ENCODE data around the gene CCL18. TPM values are rescaled to one million over a fixed set of nuclear protein-coding genes. Genes with fewer than 3 reads are reported as not detected.

The CCL18 gene
- total and polyA plus RNA-seq, 10 of the 15 experiments (the other 5 are each of a cell fraction or from before 2014, with no cell fraction given), result 0.26 TPM; not detected in 9

GRCh38 chr17:36055921-36056520 lies 8.1 kb upstream of the CCL18 start:
- Histone ChIP-seq H3K4me2 (ENCODE audit: control insufficient read depth, insufficient read depth) (no peak overlapping the region), H3K79me2 (ENCODE audit: control insufficient read depth, insufficient read depth, low read length) (no peaks in the 10 kb centered on the region), H3K9me3 (replicated peaks; ENCODE audit: control insufficient read depth, insufficient read depth, low read length) (no peaks in the 10 kb centered on the region; the same call in 2 of the 3 replicates), H3K36me3 (ENCODE audit: control insufficient read depth in 2 of 2, insufficient read depth in 2 of 2, low read length in 1 of 2) (no peaks in the 10 kb centered on the region), H3K27ac (ENCODE audit: control insufficient read depth, insufficient read depth) (no peak overlapping the region), H4K20me1 (ENCODE audit: control insufficient read depth, insufficient read depth) (no peaks in the 10 kb centered on the region), H2AFZ (ENCODE audit: control insufficient read depth, low read depth, low read length) (no peak overlapping the region), H3K27me3 (replicated peaks in 1 of 2; ENCODE audit: control insufficient read depth in 2 of 2, insufficient read depth in 2 of 2, low read length in 1 of 2) (no peaks in the 10 kb centered on the region), H3K4me3 (no peak overlapping the region), H3K9ac (ENCODE audit: control insufficient read depth, insufficient read depth, low read length) (no peak overlapping the region), H3K4me1 (ENCODE audit: control insufficient read depth, insufficient read depth, low read length) (no peaks in the 10 kb centered on the region)
- DNase-seq (ENCODE audit: low read depth, low spot score) (no peak), ATAC-seq (no peak), FAIRE-seq (no peak)
- TF ChIP-seq TAF1 (IDR thresholded peaks at IDR 0.05; ENCODE audit: borderline replicate concordance, low read depth, low read length), result no peak
- TF ChIP-seq MYC (IDR thresholded peaks at IDR 0.05; ENCODE audit: insufficient read depth, insufficient read length, insufficient replicate concordance, low read length, severe bottlenecking), result no peak
- no peak for TF ChIP-seq NR2C1 (IDR thresholded peaks at IDR 0.05)
- TF ChIP-seq ZNF24 (IDR thresholded peaks at IDR 0.05), result no peak
- no peak for TF ChIP-seq POLR2AphosphoS5 (IDR thresholded peaks at IDR 0.05; ENCODE audit: low read length)
- no peak for TF ChIP-seq SMARCA5 (IDR thresholded peaks at IDR 0.05)
- no peak for TF ChIP-seq ZNF217 (IDR thresholded peaks at IDR 0.05)
- no peak for TF ChIP-seq RFX5 (IDR thresholded peaks at IDR 0.05; ENCODE audit: low read depth, low read length)
- TF ChIP-seq, protein P1, sequence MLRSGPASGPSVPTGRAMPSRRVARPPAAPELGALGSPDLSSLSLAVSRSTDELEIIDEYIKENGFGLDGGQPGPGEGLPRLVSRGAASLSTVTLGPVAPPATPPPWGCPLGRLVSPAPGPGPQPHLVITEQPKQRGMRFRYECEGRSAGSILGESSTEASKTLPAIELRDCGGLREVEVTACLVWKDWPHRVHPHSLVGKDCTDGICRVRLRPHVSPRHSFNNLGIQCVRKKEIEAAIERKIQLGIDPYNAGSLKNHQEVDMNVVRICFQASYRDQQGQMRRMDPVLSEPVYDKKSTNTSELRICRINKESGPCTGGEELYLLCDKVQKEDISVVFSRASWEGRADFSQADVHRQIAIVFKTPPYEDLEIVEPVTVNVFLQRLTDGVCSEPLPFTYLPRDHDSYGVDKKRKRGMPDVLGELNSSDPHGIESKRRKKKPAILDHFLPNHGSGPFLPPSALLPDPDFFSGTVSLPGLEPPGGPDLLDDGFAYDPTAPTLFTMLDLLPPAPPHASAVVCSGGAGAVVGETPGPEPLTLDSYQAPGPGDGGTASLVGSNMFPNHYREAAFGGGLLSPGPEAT (IDR thresholded peaks at IDR 0.05; ENCODE audit: low read depth), result no peak
- TF ChIP-seq HDAC2 (IDR thresholded peaks at IDR 0.05), result no peak
- in situ Hi-C loops (cut with MboI), result no loop called here
- ChIA-PET CTCF (interaction anchor here (1.6 to 2.2 kb wide), 3 partner anchors 11 to 93 kb away, joined by 6 to 8 read pairs (median 8); no protein-coding TSS in a partner anchor), SMC1A (ENCODE audit: uncharacterized antibody, unreplicated experiment) (interaction anchor here (0.6 to 1.4 kb wide), 3 partner anchors 17 to 688 kb away, joined by 3 to 5 read pairs (median 3); no protein-coding TSS in a partner anchor), POLR2A (interaction anchor here (0.6 kb wide), 1 partner anchor 64 kb away, joined by 7 read pairs; no protein-coding TSS in a partner anchor), RAD21 (ENCODE audit: unreplicated experiment) (interaction anchor here (1.3 kb wide), 1 partner anchor 17 kb away, joined by 4 read pairs; no protein-coding TSS in a partner anchor)
- intact Hi-C loops (cut with micrococcal nuclease; ENCODE audit: unreplicated experiment), result no loop called here
- 42% methylated on average over 4 of the region's 4 CpGs for WGBS (ENCODE audit: insufficient coverage, insufficient replicate concordance, low lambda C conversion rate, missing lambda C conversion rate)
- BruUV-seq (replicated peaks), result no TSS peak

All from GM12878 (cell line).